Mesenchymal stem cell (in vitro differentiated cells and primary cell): ENCODE results near the gene NRP2.

Source experiments
- DNase-seq: peaks from one replicate; pipeline ENCODE4 v3.0.0-alpha.2; 2013
- H2AFZ ChIP-seq: one replicate; pipeline ENCODE4 v1.6.1; 2013; ENCODE audit warnings: low read depth, mild to moderate bottlenecking, control low read depth, inconsistent platforms, low read length, moderate library complexity
- H2AK5ac ChIP-seq: 2 replicates; pipeline ENCODE4 v1.6.1; 2013; ENCODE audit warnings: low read length, moderate library complexity, mild to moderate bottlenecking, inconsistent platforms; ENCODE audit not compliant: severe bottlenecking
- H2BK120ac ChIP-seq: one replicate; pipeline ENCODE4 v1.6.1; 2013; ENCODE audit warnings: low read depth, mild to moderate bottlenecking, inconsistent platforms, low read length, moderate library complexity
- H2BK12ac ChIP-seq, 2 experiments: one replicate each; pipeline ENCODE4 v1.6.1; 2013; ENCODE audit warnings: inconsistent platforms in 2 of 2, low read length in 2 of 2, mild to moderate bottlenecking in 2 of 2, moderate library complexity in 2 of 2, control low read depth in 1 of 2
- H2BK15ac ChIP-seq: one replicate; pipeline ENCODE4 v1.6.1; 2013; ENCODE audit warnings: mild to moderate bottlenecking, low read depth, inconsistent platforms; ENCODE audit not compliant: poor library complexity, severe bottlenecking
- H2BK5ac ChIP-seq: 2 replicates; pipeline ENCODE4 v1.6.1; 2013; ENCODE audit warnings: low read depth, mild to moderate bottlenecking, low read length, control low read depth, inconsistent platforms; ENCODE audit not compliant: poor library complexity, severe bottlenecking
- H3K14ac ChIP-seq, 2 experiments: one replicate each; pipeline ENCODE4 v1.6.1; 2013; ENCODE audit warnings: inconsistent platforms in 2 of 2, low read length in 2 of 2, control low read depth in 1 of 2, mild to moderate bottlenecking in 1 of 2, moderate library complexity in 1 of 2
- H3K18ac ChIP-seq, 2 experiments: one replicate each; pipeline ENCODE4 v1.6.1; 2013; ENCODE audit warnings: inconsistent platforms in 2 of 2, low read length in 2 of 2, control low read depth in 1 of 2, low read depth in 1 of 2, mild to moderate bottlenecking in 1 of 2
- H3K23ac ChIP-seq, 2 experiments: one replicate each; pipeline ENCODE4 v1.6.1; 2013; ENCODE audit warnings: inconsistent platforms in 2 of 2, low read length in 2 of 2, mild to moderate bottlenecking in 2 of 2, moderate library complexity in 2 of 2, control low read depth in 1 of 2
- H3K27ac ChIP-seq: 2 replicates; pipeline ENCODE4 v1.5.1; 2013; ENCODE audit warnings: mild to moderate bottlenecking, moderate library complexity, low read length, control low read depth, inconsistent platforms; ENCODE audit not compliant: poor library complexity, severe bottlenecking
- H3K27me3 ChIP-seq, 2 experiments: 2 replicates each; pipeline versions ENCODE4 v1.6.1 to v1.7.0; 2013; ENCODE audit warnings: low read length in 2 of 2, mild to moderate bottlenecking in 2 of 2, moderate library complexity in 2 of 2, control low read depth in 1 of 2, inconsistent platforms in 1 of 2; ENCODE audit not compliant: control insufficient read depth in 1 of 2, insufficient read depth in 1 of 2
- H3K36me3 ChIP-seq, 2 experiments: 2 replicates each; pipeline versions ENCODE4 v1.6.1 to v1.7.0; 2013; ENCODE audit warnings: low read length in 2 of 2, control low read depth in 1 of 2, inconsistent platforms in 1 of 2, low read depth in 1 of 2, mild to moderate bottlenecking in 1 of 2; ENCODE audit not compliant: insufficient read depth in 2 of 2, control insufficient read depth in 1 of 2
- H3K4ac ChIP-seq, 2 experiments: one replicate each; pipeline ENCODE4 v1.6.1; 2013; ENCODE audit warnings: inconsistent platforms in 2 of 2, low read length in 2 of 2, mild to moderate bottlenecking in 2 of 2, moderate library complexity in 2 of 2, control low read depth in 1 of 2, low read depth in 1 of 2
- H3K4me1 ChIP-seq: 2 replicates; pipeline ENCODE4 v1.6.1; 2013; ENCODE audit warnings: low read depth, low read length, control low read depth; ENCODE audit not compliant: control insufficient read depth, insufficient read depth
- H3K4me2 ChIP-seq: 2 replicates; pipeline ENCODE4 v1.6.1; 2013; ENCODE audit warnings: low read length, mild to moderate bottlenecking, inconsistent platforms; ENCODE audit not compliant: poor library complexity, severe bottlenecking
- H3K4me3 ChIP-seq, 2 experiments: 2 replicates each; pipeline versions ENCODE4 v1.5.1 to v1.7.0; 2013; ENCODE audit warnings: low read length in 2 of 2, mild to moderate bottlenecking in 2 of 2, control low read depth in 1 of 2, low read depth in 1 of 2; ENCODE audit not compliant: insufficient read depth in 1 of 2
- H3K79me1 ChIP-seq: replicated peaks from 2 replicates; pipeline ENCODE4 v1.6.1; 2013; ENCODE audit warnings: mild to moderate bottlenecking, control low read depth, low read length, inconsistent platforms; ENCODE audit not compliant: poor library complexity, severe bottlenecking
- H3K9ac ChIP-seq: 2 replicates; pipeline ENCODE4 v1.7.0; 2013; ENCODE audit warnings: mild to moderate bottlenecking, low read length, moderate library complexity
- H3K9me3 ChIP-seq: 2 replicates; pipeline ENCODE4 v1.7.0; 2013; ENCODE audit warnings: mild to moderate bottlenecking, low read length; ENCODE audit not compliant: control insufficient read depth
- H4K8ac ChIP-seq: one replicate; pipeline ENCODE4 v1.6.1; 2013; ENCODE audit warnings: inconsistent platforms, mild to moderate bottlenecking, low read length, moderate library complexity
- H4K91ac ChIP-seq: one replicate; pipeline ENCODE4 v1.6.1; 2013; ENCODE audit warnings: mild to moderate bottlenecking, low read length, inconsistent platforms
- WGBS: methylation state at CpG from one replicate; pipeline ENCODE4 v1.1.7; 2013; ENCODE audit warnings: mixed read lengths; 5-methylcytosine and 5-hydroxymethylcytosine counted together

The NRP2 gene

DNA sequence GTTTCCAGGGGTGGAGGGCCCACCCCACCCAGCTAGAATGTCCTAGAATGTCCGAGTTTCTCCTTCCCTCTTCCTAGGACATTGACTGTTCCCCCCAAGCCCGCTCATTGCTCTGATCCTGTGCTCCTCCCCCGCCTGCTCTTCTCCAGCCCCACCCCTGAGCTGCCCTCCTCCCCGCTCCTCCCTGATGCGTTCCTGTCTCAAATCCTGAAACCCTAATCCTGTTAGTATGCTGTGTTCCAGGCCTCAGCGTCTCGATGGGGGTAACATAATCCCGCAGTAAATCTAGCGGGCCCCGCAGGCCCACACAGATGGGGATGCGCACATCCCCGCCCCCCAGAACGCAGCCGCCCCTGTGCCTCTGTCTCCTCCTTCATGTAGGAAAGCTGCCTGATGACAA lies 51.3 kb downstream of the NRP2 start:
- Histone ChIP-seq H3K79me1 (peaks cover 7% of the 10 kb centered on the region), H3K27ac (peak overlapping the region; percentile 13), H3K4me3 (no peak overlapping the region), H2BK120ac (peak overlapping the region; percentile 37), H3K27me3 (no peaks in the 10 kb centered on the region), H3K23ac (no peak overlapping the region), H2BK5ac (no peak overlapping the region), H3K14ac (peak overlapping the region in 1 of 2 experiments; percentile 35), H2AK5ac (peak overlapping the region; percentile 87), H3K9ac (no peak overlapping the region), H4K91ac (peak overlapping the region; percentile 81), H3K36me3 (peaks cover 9 to 30% of the 10 kb centered on the region in 2 experiments), H4K8ac (peak overlapping the region; percentile 92), H3K18ac (peak overlapping the region; percentile 88 to 89), H3K9me3 (no peaks in the 10 kb centered on the region), H2BK15ac (peak overlapping the region; percentile 82), H3K4ac (peak overlapping the region; percentile 79 to 88), H2AFZ (peak overlapping the region; percentile 29), H3K4me1 (peaks cover 29% of the 10 kb centered on the region), H2BK12ac (peak overlapping the region; percentile 82 to 94), H3K4me2 (no peak overlapping the region)
- DNase-seq, result no peak
- 56% methylated on average over 14 of the region's 14 CpGs for WGBS

- no peak overlapping the region for H3K14ac ChIP-seq
- H3K36me3 ChIP-seq, result peaks cover 9 to 23% of the 10 kb centered on the region in 2 experiments
- H4K91ac ChIP-seq, result no peak overlapping the region
- H3K4me2 ChIP-seq, result no peak overlapping the region
- H4K8ac ChIP-seq, result peak overlapping the region; percentile 94
- H3K79me1 ChIP-seq, result peaks cover 6% of the 10 kb centered on the region
- H2AFZ ChIP-seq, result no peak overlapping the region
- 45% methylated on average over 5 of the region's 6 CpGs for WGBS
- DNase-seq, result peak; percentile 88
- peak overlapping the region; percentile 14 for H2AK5ac ChIP-seq
- peaks cover 29% of the 10 kb centered on the region for H3K4me1 ChIP-seq
- H3K27me3 ChIP-seq, result no peaks in the 10 kb centered on the region
- no peak overlapping the region for H3K4me3 ChIP-seq
- peak overlapping the region; percentile 46 to 91 for H2BK12ac ChIP-seq
- H3K4ac ChIP-seq, result peak overlapping the region; percentile 49 to 92
- H3K23ac ChIP-seq, result no peak overlapping the region
- H2BK15ac ChIP-seq, result peak overlapping the region; percentile 81
- peak overlapping the region; percentile 73 for H2BK120ac ChIP-seq
- peak overlapping the region; percentile 82 to 87 for H3K18ac ChIP-seq
- H3K27ac ChIP-seq, result peak overlapping the region; percentile 88
- H3K9ac ChIP-seq, result peak overlapping the region; percentile 24
- H2BK5ac ChIP-seq, result no peak overlapping the region
- H3K9me3 ChIP-seq, result no peaks in the 10 kb centered on the region
These were observed 52.2 kb downstream of the NRP2 start for GRCh38 chr2:205734436-205735037.

- H3K23ac ChIP-seq, result no peak overlapping the region
- H3K4me1 ChIP-seq, result peaks cover 12% of the 10 kb centered on the region
- no peak overlapping the region for H3K27ac ChIP-seq
- no peak overlapping the region for H3K9ac ChIP-seq
- H3K14ac ChIP-seq, result no peak overlapping the region
- no peak overlapping the region for H2BK120ac ChIP-seq
- H3K27me3 ChIP-seq, result no peaks in the 10 kb centered on the region
- H4K8ac ChIP-seq, result no peak overlapping the region
- H4K91ac ChIP-seq, result no peak overlapping the region
- H2AFZ ChIP-seq, result no peak overlapping the region
- 91% methylated on average over 14 of the region's 15 CpGs for WGBS
- H3K4ac ChIP-seq, result no peak overlapping the region
- no peak overlapping the region for H2BK5ac ChIP-seq
- H3K79me1 ChIP-seq, result peaks cover 6% of the 10 kb centered on the region
- no peak for DNase-seq
- no peak overlapping the region for H3K18ac ChIP-seq
- no peak overlapping the region for H3K4me3 ChIP-seq
- H3K9me3 ChIP-seq, result no peaks in the 10 kb centered on the region
- H3K36me3 ChIP-seq, result peaks cover 37 to 46% of the 10 kb centered on the region in 2 experiments
- no peak overlapping the region for H2BK15ac ChIP-seq
- no peak overlapping the region for H2AK5ac ChIP-seq
- no peak overlapping the region for H3K4me2 ChIP-seq
- H2BK12ac ChIP-seq, result peak overlapping the region in 1 of 2 experiments; percentile 31
These were observed 56.0 kb downstream of the NRP2 start for GRCh38 chr2:205738117-205738968.

DNA sequence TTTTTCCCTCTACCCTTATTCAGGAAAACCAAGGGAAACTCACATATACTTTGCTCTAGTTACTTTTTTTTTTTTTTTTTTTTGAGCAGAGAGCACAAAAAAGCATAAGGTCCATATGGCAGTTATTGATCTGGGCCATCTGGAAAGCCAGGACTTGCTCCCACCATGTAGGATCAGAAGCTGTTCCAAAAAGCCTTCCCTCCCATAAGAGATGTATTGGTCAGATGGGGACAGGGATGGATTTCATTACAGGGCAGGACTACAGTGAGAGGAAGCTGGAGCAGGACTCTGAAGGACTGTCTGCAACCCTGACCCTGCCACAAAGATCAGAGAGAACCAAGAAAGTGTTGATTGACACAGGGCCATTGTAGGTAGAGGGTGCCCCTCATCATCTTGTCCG lies 57.3 kb downstream of the NRP2 start:
- no peak overlapping the region for H4K8ac ChIP-seq
- no peak overlapping the region for H3K14ac ChIP-seq
- H3K9me3 ChIP-seq, result no peaks in the 10 kb centered on the region
- no peak overlapping the region for H4K91ac ChIP-seq
- H2BK12ac ChIP-seq, result no peak overlapping the region
- no peak overlapping the region for H2BK120ac ChIP-seq
- H3K36me3 ChIP-seq, result peaks cover 41 to 57% of the 10 kb centered on the region in 2 experiments
- H3K4me1 ChIP-seq, result peaks cover 7% of the 10 kb centered on the region
- peaks cover 6% of the 10 kb centered on the region for H3K79me1 ChIP-seq
- no peak overlapping the region for H2AFZ ChIP-seq
- WGBS, result 89% methylated on average over 1 of the region's 1 CpG
- H3K27me3 ChIP-seq, result no peaks in the 10 kb centered on the region
- H3K18ac ChIP-seq, result no peak overlapping the region
- H3K4me2 ChIP-seq, result no peak overlapping the region
- H3K4ac ChIP-seq, result no peak overlapping the region
- no peak overlapping the region for H2AK5ac ChIP-seq
- no peak overlapping the region for H3K27ac ChIP-seq
- DNase-seq, result no peak
- H2BK15ac ChIP-seq, result no peak overlapping the region
- no peak overlapping the region for H3K23ac ChIP-seq
- H3K9ac ChIP-seq, result no peak overlapping the region
- H2BK5ac ChIP-seq, result no peak overlapping the region
- no peak overlapping the region for H3K4me3 ChIP-seq
